IMR-90 (cell line): Measurements from ENCODE around the gene SLC48A1. TPM values are rescaled to one million over a fixed set of nuclear protein-coding genes. Genes with fewer than 3 reads are reported as not detected.

ENCODE experiments used
- ATAC-seq: fragments of 200-7000 bp; cut with Tn5 transposase; 2 replicates; pipeline ENCODE4 v1.9.1; 2020; ENCODE audit warnings: low read depth, mild to moderate bottlenecking, moderate library complexity
- BruUV-seq: library from RNA; stranded (reverse); fragments of 400-500 nt; replicated peaks from 2 replicates; lab custom pipeline; 2021; lab: Mats Ljungman, UMichigan
- CTCF ChIA-PET: fragments of 300-600 bp; formaldehyde crosslinking; extraction: SDS; loops from one replicate; lab custom pipeline; 2021; ENCODE audit warnings: antibody characterized with exemption; lab: Yijun Ruan, JAX
- POLR2A ChIA-PET: fragments of 300-600 bp; sonication (Branson Sonifier 250); formaldehyde crosslinking; loops from one replicate; lab custom pipeline; 2022; ENCODE audit warnings: antibody characterized with exemption; ENCODE audit not compliant: unreplicated experiment; lab: Charles Lee
- DNase-seq: peaks from one replicate; pipeline ENCODE4 v3.0.0; 2013
- H2AFZ ChIP-seq: replicated peaks from 2 replicates; pipeline ENCODE3; 2013; ENCODE audit warnings: low read length, mild to moderate bottlenecking; ENCODE audit not compliant: poor library complexity
- H2AK5ac ChIP-seq: 2 replicates; pipeline ENCODE4 v1.6.1; 2013; ENCODE audit warnings: low read depth, low read length, inconsistent platforms
- H2AK9ac ChIP-seq: replicated peaks from 2 replicates; pipeline ENCODE3; 2013; ENCODE audit warnings: mild to moderate bottlenecking, low read depth, low read length, moderate library complexity; ENCODE audit not compliant: poor library complexity
- H2BK120ac ChIP-seq: 2 replicates; pipeline ENCODE4 v1.6.1; 2013; ENCODE audit warnings: low read depth, low read length, inconsistent platforms
- H2BK15ac ChIP-seq: 3 replicates; pipeline ENCODE4 v1.6.1; 2013; ENCODE audit warnings: low read depth, low read length, inconsistent platforms
- H2BK20ac ChIP-seq: 2 replicates; pipeline ENCODE4 v1.6.1; 2013; ENCODE audit warnings: low read depth, mild to moderate bottlenecking, inconsistent platforms, low read length, moderate library complexity
- H2BK5ac ChIP-seq: 2 replicates; pipeline ENCODE4 v1.6.1; 2013; ENCODE audit warnings: mild to moderate bottlenecking, low read depth, low read length, inconsistent platforms; ENCODE audit not compliant: poor library complexity, severe bottlenecking
- H3K14ac ChIP-seq: replicated peaks from 2 replicates; pipeline ENCODE4 v1.6.1; 2013; ENCODE audit warnings: low read depth, low read length, inconsistent platforms
- H3K18ac ChIP-seq: 2 replicates; pipeline ENCODE4 v1.6.1; 2013; ENCODE audit warnings: low read depth, low read length, control low read depth
- H3K23ac ChIP-seq: 2 replicates; pipeline ENCODE4 v1.6.1; 2013; ENCODE audit warnings: low read depth, low read length, inconsistent platforms
- H3K27ac ChIP-seq: 2 replicates; pipeline ENCODE4 v1.5.1; 2013; ENCODE audit warnings: mild to moderate bottlenecking, control low read depth, low read length; ENCODE audit not compliant: insufficient read depth
- H3K27me3 ChIP-seq: 2 replicates; pipeline ENCODE4 v1.6.1; 2013; ENCODE audit warnings: low read length; ENCODE audit not compliant: control insufficient read depth, insufficient read depth
- H3K36me3 ChIP-seq: 2 replicates; pipeline ENCODE4 v1.6.1; 2013; ENCODE audit warnings: low read length, mixed read lengths; ENCODE audit not compliant: control insufficient read depth, insufficient read depth
- H3K4ac ChIP-seq: 2 replicates; pipeline ENCODE4 v1.6.1; 2013; ENCODE audit warnings: low read depth, low read length, inconsistent platforms
- H3K4me1 ChIP-seq: 2 replicates; pipeline ENCODE4 v1.6.1; 2013; ENCODE audit warnings: low read length, mixed read lengths; ENCODE audit not compliant: control insufficient read depth, insufficient read depth
- H3K4me2 ChIP-seq: 2 replicates; pipeline ENCODE4 v1.6.1; 2013; ENCODE audit warnings: low read depth, mild to moderate bottlenecking, control low read depth, low read length, moderate library complexity
- H3K4me3 ChIP-seq: 2 replicates; pipeline ENCODE4 v1.5.1; 2013; ENCODE audit warnings: low read depth, mild to moderate bottlenecking, control low read depth, low read length, moderate library complexity; ENCODE audit not compliant: insufficient read depth
- H3K56ac ChIP-seq: 2 replicates; pipeline ENCODE4 v1.6.1; 2013; ENCODE audit warnings: low read length, inconsistent platforms; ENCODE audit not compliant: insufficient read depth; ENCODE audit errors: extremely low read depth
- H3K79me1 ChIP-seq, 2 experiments: 2 replicates each; pipeline ENCODE4 v1.6.1; 2013; ENCODE audit warnings: low read length in 2 of 2, inconsistent platforms in 1 of 2, low read depth in 1 of 2
- H3K9ac ChIP-seq: 2 replicates; pipeline ENCODE4 v1.6.1; 2013; ENCODE audit warnings: low read depth, low read length, control low read depth
- H3K9me1 ChIP-seq: 2 replicates; pipeline ENCODE4 v1.6.1; 2013; ENCODE audit warnings: low read length, inconsistent platforms; ENCODE audit not compliant: insufficient read depth
- H3K9me3 ChIP-seq: 2 replicates; pipeline ENCODE4 v1.6.1; 2013; ENCODE audit warnings: low read length; ENCODE audit not compliant: control insufficient read depth, insufficient read depth
- H4K20me1 ChIP-seq: 2 replicates; pipeline ENCODE4 v1.6.1; 2013; ENCODE audit warnings: low read length, inconsistent platforms; ENCODE audit not compliant: insufficient read depth
- H4K5ac ChIP-seq: 2 replicates; pipeline ENCODE4 v1.6.1; 2013; ENCODE audit warnings: mild to moderate bottlenecking, low read depth, low read length, control low read depth
- H4K8ac ChIP-seq, 2 experiments: 2 replicates each; pipeline ENCODE4 v1.6.1; 2013; ENCODE audit warnings: low read depth in 2 of 2, low read length in 2 of 2, control low read depth in 1 of 2, inconsistent platforms in 1 of 2
- H4K91ac ChIP-seq: 2 replicates; pipeline ENCODE4 v1.6.1; 2013; ENCODE audit warnings: low read depth, low read length, inconsistent platforms; ENCODE audit not compliant: insufficient read depth
- BHLHE40 ChIP-seq: fragments of 150-350 bp; IDR thresholded peaks from 2 replicates; pipeline ENCODE4 v1.6.1; 2016; ENCODE audit warnings: mild to moderate bottlenecking, low read depth, low read length
- CHD1 ChIP-seq: IDR thresholded peaks from 2 replicates; pipeline ENCODE4 v1.6.1; 2012; ENCODE audit warnings: low read depth, low read length, improper control_type of control experiment
- FOS ChIP-seq: fragments of 150-350 bp; IDR thresholded peaks from 2 replicates; pipeline ENCODE4 v1.6.1; 2016; ENCODE audit warnings: low read depth, low read length
- MAFK ChIP-seq: IDR thresholded peaks from 2 replicates; pipeline ENCODE4 v1.6.1; 2012; ENCODE audit warnings: low read depth, low read length, improper control_type of control experiment
- MAZ ChIP-seq: IDR thresholded peaks from 2 replicates; pipeline ENCODE4 v1.6.1; 2012; ENCODE audit warnings: low read depth, mild to moderate bottlenecking, low read length, improper control_type of control experiment, moderate library complexity, borderline replicate concordance
- MXI1 ChIP-seq: IDR thresholded peaks from 2 replicates; pipeline ENCODE4 v1.6.1; 2012; ENCODE audit warnings: low read depth, mild to moderate bottlenecking, low read length, moderate library complexity, borderline replicate concordance
- NFE2L2 ChIP-seq: fragments of 150-350 bp; IDR thresholded peaks from 2 replicates; pipeline ENCODE4 v1.6.1; 2016; ENCODE audit warnings: low read depth, mild to moderate bottlenecking, low read length
- POLR2A ChIP-seq: IDR thresholded peaks from 2 replicates; pipeline ENCODE4 v1.6.1; 2012; ENCODE audit warnings: mild to moderate bottlenecking, low read depth, low read length
- RAD21 ChIP-seq: IDR thresholded peaks from 2 replicates; pipeline ENCODE4 v1.6.1; 2012; ENCODE audit warnings: low read length, improper control_type of control experiment
- RCOR1 ChIP-seq: IDR thresholded peaks from 2 replicates; pipeline ENCODE4 v1.6.1; 2012; ENCODE audit warnings: mild to moderate bottlenecking, low read length, improper control_type of control experiment; ENCODE audit not compliant: insufficient replicate concordance
- SMC3 ChIP-seq: fragments of 150-350 bp; IDR thresholded peaks from 2 replicates; pipeline ENCODE4 v1.6.1; 2016; ENCODE audit warnings: low read depth, mild to moderate bottlenecking, antibody characterized with exemption, low read length, moderate library complexity
- whole genome bisulfite sequencing, 2 experiments: methylation state at CpG; one replicate each; pipeline versions ENCODE4 v1.1.5 to v1.1.7; 2013; ENCODE audit warnings: missing lambda C conversion rate in 2 of 2; ENCODE audit not compliant: insufficient read length in 1 of 2; ENCODE audit errors: extremely low coverage in 2 of 2; 5-methylcytosine and 5-hydroxymethylcytosine counted together
- dilution Hi-C: fragments of 300-500 bp; cut with HindIII; formaldehyde crosslinking; loops from one replicate; pipeline ENCODE4 v1.14.3; 2018; ENCODE audit warnings: low sequenced_read_pairs; ENCODE audit not compliant: unreplicated experiment
- in situ Hi-C: fragments of 300-500 bp; cut with MboI; formaldehyde crosslinking; loops from 3 replicates; pipeline ENCODE4 v1.14.3; 2019; ENCODE audit warnings: low sequenced_read_pairs, inconsistent platforms, mixed read lengths
- intact Hi-C: fragments of 100-400 bp; cut with micrococcal nuclease; formaldehyde crosslinking; loops from 2 replicates; pipeline ENCODE4 v1.10.0; 2022
- polyA plus RNA-seq, 3 experiments: library from polyadenylated mRNA; depleted of rRNA; stranded (reverse); fragments of >200 nt; gene quantifications; 2 replicates each; pipeline ENCODE4 v1.2.3, GENCODE V29; 2012; ENCODE audit warnings: low replicate concordance in 1 of 3
- total RNA-seq: library from RNA; depleted of rRNA; stranded (reverse); fragments of >200 nt; gene quantifications from 2 replicates; pipeline ENCODE4 v1.2.3, GENCODE V29; 2012
- TF ChIP-seq, protein P1 (sequence below): fragments of 150-350 bp; IDR thresholded peaks from 2 replicates; pipeline ENCODE4 v1.6.1; 2017; ENCODE audit warnings: mild to moderate bottlenecking, antibody characterized with exemption, low read length, low read depth
- TF ChIP-seq, protein P2 (sequence below): conservative IDR thresholded peaks from 2 replicates; pipeline ENCODE4 v1.5.1; 2012; ENCODE audit warnings: mild to moderate bottlenecking, low read depth, low read length, improper control_type of control experiment
- TF ChIP-seq, protein P3 (sequence below): fragments of 150-350 bp; IDR thresholded peaks from 2 replicates; pipeline ENCODE4 v1.6.1; 2016; ENCODE audit warnings: low read depth, mild to moderate bottlenecking, low read length, moderate library complexity, borderline replicate concordance

Gene SLC48A1
- total and polyA plus RNA-seq, 2 of the 4 experiments (the other 2 are of a cell fraction): 4.8 to 5.9 TPM

DNA sequence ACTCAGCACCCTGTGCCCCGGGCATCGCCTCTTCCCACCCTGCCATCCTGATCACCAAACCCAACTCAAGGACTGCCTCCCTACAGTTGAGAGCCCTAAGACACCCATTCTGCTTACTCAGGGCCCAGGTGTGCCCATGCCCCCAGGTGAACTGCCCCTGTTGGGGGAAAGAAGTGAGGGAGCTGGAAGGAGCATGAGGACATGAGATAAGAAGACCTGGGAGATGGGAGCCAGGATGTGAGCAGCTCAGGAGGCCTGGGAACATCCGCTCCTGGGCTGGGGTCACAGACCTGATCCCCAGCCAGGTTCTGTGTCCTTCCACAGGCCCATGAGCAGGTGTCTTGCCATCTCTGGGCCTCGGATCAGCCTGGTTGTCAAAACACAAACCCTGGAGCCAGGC lies 20.9 kb upstream of the SLC48A1 start:
- Histone ChIP-seq H3K9me1 (peaks cover 9% of the 10 kb centered on the region; the same call in 1 of the 2 replicates), H3K4ac (no peak overlapping the region), H3K9ac (no peak overlapping the region), H2BK5ac (peak overlapping the region; percentile 10), H3K56ac (no peak overlapping the region), H3K4me1 (peaks cover 12% of the 10 kb centered on the region), H3K18ac (no peak overlapping the region), H2AK9ac (peak overlapping the region; percentile 71), H3K4me2 (no peak overlapping the region), H3K79me1 (no peaks in the 10 kb centered on the region), H3K4me3 (no peak overlapping the region), H4K91ac (no peak overlapping the region), H4K8ac (no peak overlapping the region), H4K20me1 (no peaks in the 10 kb centered on the region), H3K14ac (no peak overlapping the region), H2AK5ac (peak overlapping the region; percentile 65; the same call in 1 of the 2 replicates), H2BK15ac (no peak overlapping the region), H3K9me3 (no peaks in the 10 kb centered on the region), H3K23ac (no peak overlapping the region), H4K5ac (no peak overlapping the region), H2AFZ (no peak overlapping the region), H3K27me3 (peaks cover 5% of the 10 kb centered on the region; the same call in 1 of the 2 replicates), H2BK120ac (no peak overlapping the region), H3K36me3 (no peaks in the 10 kb centered on the region), H2BK20ac (no peak overlapping the region), H3K27ac (no peak overlapping the region)
- CTCF ChIA-PET: interaction anchor here (1.5 kb wide), 1 partner anchor 10 kb away, joined by 10 read pairs; no protein-coding TSS in a partner anchor
- TF ChIP-seq MAZ (no peak), MXI1 (no peak), CHD1 (no peak), NFE2L2 (no peak), RAD21 (no peak), POLR2A (no peak), FOS (no peak), RCOR1 (no peak), SMC3 (no peak), BHLHE40 (no peak), MAFK (no peak)
- TF ChIP-seq, protein P1, sequence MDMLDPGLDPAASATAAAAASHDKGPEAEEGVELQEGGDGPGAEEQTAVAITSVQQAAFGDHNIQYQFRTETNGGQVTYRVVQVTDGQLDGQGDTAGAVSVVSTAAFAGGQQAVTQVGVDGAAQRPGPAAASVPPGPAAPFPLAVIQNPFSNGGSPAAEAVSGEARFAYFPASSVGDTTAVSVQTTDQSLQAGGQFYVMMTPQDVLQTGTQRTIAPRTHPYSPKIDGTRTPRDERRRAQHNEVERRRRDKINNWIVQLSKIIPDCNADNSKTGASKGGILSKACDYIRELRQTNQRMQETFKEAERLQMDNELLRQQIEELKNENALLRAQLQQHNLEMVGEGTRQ: no peak
- TF ChIP-seq, protein P2, sequence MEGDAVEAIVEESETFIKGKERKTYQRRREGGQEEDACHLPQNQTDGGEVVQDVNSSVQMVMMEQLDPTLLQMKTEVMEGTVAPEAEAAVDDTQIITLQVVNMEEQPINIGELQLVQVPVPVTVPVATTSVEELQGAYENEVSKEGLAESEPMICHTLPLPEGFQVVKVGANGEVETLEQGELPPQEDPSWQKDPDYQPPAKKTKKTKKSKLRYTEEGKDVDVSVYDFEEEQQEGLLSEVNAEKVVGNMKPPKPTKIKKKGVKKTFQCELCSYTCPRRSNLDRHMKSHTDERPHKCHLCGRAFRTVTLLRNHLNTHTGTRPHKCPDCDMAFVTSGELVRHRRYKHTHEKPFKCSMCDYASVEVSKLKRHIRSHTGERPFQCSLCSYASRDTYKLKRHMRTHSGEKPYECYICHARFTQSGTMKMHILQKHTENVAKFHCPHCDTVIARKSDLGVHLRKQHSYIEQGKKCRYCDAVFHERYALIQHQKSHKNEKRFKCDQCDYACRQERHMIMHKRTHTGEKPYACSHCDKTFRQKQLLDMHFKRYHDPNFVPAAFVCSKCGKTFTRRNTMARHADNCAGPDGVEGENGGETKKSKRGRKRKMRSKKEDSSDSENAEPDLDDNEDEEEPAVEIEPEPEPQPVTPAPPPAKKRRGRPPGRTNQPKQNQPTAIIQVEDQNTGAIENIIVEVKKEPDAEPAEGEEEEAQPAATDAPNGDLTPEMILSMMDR: no peak
- TF ChIP-seq, protein P3, sequence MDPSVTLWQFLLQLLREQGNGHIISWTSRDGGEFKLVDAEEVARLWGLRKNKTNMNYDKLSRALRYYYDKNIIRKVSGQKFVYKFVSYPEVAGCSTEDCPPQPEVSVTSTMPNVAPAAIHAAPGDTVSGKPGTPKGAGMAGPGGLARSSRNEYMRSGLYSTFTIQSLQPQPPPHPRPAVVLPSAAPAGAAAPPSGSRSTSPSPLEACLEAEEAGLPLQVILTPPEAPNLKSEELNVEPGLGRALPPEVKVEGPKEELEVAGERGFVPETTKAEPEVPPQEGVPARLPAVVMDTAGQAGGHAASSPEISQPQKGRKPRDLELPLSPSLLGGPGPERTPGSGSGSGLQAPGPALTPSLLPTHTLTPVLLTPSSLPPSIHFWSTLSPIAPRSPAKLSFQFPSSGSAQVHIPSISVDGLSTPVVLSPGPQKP: no peak
- in situ Hi-C loops (no loop called here), intact Hi-C loops (no loop called here), dilution Hi-C loops (no loop called here)
- 100% methylated on average over 1 of the region's 4 CpGs; no CpG with 5 or more reads in 1 of the 2 experiments for WGBS, 2 experiments
- ATAC-seq (no peak), DNase-seq (no peak)
- POLR2A ChIA-PET: no interaction called here
- BruUV-seq: no TSS peak
